C1 segment of cervical spinal cord (tissue), 14 donors: ENCODE data around the gene PPIB.
"Not testable (repeated sequence)": the region's sequence is repeated elsewhere in the genome, so short reads cannot be mapped to it uniquely, and the experiment has no call there.

Experiments
- DNase-seq, 14 donors: peaks; one replicate each; lab custom pipeline; 2025; lab: John Stamatoyannopoulos, UW

Gene PPIB

DNA sequence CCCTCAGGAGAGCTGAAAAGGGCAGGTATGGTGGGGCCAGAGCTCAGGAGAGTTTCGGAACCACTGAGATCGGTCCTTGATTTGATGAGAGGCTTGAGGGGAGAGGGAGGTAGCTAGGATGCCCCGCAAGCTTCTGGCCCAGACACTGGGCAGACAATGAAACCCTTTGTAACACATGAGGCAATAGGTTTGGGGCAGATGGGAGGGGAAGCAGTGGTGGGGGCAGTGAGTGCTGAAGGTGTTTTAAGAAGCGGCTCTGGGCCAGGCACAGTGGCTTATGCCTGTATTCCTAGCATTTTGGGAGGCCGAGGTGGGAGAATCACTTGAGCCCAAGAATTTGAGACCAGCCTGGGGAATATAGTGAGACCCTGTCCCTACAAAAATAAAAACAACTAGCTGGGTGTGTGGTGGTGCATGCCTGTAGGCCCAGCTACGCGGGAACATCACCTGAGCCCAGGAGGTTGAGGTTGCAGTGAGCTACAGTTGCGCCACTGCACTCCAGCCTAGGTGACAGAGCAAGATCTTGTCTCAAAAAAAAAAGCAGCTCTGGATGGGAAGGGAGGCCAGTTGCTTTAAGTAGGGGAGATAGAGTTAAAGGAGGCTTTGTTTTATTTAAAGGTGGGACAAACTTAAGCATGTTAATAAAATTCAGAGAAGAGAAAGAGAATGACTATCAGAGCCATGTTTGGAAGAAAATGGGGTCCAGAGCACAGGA is 20.9 kb downstream of the PPIB start:
- DNase-seq, result peak in 1 of 14 donors; percentile 27

DNA sequence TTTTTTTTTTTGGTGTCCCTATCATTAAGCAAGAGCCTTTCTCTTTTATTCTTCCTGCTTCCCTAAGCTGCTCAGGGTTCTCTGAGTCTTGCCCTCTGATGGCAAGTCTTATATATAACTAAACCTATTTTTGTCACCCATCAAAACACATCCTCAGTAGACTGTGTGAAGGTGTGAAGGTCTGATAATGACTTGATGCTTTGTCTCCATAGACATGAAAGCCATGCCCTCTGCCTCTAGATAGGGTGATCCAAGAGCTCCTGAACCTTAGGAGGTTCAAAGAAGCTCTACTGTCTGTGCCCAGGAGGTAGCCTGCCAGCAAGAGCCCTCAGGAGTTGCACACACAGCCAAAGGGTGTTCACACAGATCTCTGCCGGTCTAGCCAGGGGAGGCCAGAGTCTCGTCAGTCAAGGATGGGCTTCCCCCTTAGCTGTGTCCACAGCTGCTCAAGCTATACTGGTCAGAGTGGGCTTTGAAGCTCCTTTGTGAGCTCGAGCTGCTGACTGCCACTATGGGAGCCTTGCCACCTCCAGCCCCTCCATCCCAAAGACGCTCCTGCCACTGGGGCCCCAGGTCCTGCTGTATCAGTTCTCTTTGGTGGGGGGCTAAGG is 24.4 kb downstream of the PPIB start:
- DNase-seq, result no peak

DNA sequence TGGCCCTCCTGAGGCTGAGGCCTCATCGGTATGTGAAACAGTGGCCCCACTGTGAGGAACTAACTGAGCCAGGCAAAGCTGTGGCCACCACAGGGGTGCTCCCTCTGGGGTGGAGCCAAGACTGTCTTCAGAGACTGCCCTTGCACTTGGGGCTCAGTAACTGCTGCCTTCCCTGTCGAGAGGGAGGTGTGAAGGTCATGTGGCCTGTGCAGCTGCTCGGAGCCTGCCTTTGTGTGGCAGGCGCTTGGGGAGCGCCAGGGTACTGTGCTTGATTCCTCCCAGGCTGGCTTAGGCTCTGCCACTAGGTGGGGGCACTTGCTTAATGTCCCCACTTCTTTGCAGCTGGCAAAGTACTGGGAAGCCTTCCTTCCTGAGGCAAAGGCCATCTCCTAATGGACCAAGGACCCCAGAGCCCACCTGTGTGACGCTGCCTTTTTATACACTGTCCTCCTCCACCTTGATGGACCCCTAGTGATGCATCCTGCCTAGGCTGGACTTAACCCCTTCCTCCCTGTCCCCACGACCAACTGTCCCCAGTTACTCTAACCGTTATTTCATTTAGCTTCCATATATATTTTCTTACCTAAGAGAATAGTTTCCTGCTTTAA is 25.5 kb downstream of the PPIB start:
- peak in 8 of 14 donors; percentile 37 to 64 (median 46) for DNase-seq

DNA sequence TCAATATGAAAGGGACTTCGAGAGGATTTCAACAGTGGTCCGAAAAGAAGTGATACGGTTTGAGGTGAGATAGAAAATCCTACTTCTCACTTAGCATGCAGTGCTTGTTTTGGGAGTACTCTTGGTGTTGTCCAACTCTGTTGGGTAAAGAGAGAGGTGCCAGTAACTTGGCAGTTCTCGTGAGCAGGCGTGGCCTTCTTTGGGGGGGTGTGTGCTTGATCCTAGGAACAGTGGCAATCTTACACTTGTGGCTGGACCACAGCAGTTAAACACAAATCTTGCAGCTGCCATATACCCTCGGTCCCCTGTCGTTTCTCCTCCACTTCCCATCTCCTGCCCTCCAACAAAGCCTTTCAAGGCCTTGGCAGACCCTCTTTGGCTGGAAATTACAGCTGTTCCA is 26.5 kb downstream of the PPIB start:
- no peak for DNase-seq

DNA sequence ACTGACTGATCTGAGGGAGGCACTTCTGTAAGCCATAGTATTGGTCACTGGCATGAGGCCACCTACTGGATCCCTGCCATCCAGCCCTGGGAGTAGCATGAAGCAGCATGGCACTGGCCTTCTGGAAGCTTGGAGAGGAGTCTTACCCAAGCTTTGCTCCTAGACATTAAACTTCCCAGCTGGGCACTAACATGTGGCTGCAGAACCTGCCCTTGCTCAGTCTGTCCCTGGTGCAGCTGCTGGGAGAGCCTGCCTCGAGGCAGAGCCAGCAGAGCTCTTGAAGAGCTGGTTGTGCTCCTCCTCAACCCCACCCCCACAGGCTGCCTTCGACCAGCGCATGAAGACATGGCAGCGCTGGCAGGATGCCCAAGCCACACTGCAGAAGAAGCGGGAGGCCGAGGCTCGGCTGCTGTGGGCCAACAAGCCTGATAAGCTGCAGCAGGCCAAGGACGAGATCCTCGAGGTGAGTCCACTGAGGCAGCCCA is 28.4 kb downstream of the PPIB start:
- DNase-seq, result peak in 11 of 14 donors; percentile 22 to 83 (median 59)

DNA sequence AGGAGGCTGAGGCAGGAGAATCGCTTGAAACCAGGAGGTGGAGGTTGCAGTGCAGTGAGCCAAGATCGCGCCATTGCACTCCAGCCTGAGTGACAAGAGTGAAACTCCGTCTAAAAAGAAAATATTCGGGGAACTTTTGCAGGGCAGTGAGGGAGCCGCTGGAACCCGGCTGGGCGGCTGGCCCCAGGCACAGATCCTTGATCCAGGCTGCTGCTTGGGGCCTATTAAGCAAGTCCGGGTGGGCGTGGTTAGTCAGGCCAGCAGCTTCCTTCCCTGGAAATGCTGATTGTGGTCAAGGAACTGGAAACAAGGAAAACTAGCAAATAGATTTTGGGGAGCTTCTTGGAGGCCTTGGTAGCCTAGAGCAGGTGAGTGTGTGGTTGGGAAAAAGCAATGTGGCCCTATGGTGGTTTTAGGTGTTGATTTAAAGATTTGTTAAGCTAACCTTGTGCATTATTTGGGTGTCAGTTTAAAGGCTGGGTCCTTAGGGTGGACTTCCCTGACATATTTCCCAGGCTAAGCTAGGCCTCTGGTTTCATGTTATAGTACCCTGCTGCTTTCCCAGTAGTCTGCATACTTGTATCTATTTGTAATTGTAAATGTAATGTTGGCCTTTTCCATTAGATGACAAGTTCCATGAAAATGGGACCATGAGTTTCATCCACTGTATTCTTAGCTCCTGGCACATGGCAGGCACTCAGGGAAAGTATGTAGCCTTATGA is 29.0 kb downstream of the PPIB start:
- no peak for DNase-seq

DNA sequence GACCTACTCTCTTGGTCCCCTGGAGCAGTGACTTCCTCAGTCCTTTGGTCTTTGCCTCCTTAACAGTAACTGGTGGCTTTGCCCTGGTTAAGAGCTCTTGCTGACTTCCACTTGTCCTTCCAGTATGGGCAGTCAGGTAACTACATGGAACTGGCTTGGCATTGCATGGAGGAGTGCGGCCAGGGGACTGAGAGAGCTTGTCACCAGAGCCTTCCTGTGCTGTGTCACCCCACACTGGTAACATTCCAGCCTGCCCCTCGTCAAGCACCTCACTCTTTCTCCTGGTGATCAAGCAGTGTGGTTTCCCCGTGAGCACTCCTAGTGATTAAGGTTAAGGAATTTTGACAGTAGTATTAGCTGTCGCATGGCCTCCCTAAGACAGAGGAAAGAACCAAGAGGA is 30.6 kb downstream of the PPIB start:
- DNase-seq, result no peak

DNA sequence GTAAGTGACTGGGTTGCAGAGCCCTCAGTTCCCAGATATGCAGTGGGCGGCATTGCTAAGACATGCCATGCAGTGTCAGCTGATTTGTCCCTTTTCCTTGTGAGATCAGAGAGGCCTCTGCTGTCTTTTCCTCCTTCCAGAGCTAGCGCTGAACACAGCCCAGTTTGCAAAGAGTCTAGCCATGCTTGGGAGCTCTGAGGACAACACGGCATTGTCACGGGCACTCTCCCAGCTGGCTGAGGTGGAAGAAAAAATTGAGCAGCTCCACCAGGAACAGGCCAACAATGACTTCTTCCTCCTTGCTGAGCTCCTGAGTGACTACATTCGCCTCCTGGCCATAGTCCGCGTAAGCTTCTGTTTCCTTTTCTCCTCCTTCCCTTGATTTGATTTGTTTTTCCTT is 31.3 kb downstream of the PPIB start:
- peak in 7 of 14 donors; percentile 25 to 45 (median 28) for DNase-seq

DNA sequence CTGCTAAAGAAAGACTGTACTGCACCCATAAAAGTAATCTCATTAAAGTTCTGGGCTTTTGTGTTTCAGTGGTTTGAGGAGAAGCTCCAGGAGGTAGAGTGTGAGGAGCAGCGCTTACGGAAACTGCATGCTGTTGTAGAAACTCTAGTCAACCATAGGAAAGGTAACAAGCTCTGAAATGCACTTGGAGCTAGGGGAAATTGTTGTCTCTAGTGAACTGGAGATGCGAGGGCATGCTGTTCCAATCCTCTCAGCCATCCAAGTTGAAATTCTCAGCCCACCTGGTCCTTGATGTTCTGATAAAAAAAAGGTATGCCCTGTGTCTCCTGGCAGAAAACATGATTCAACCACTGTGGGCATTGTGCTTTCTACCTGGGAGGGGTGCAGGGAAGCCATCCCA is 32.7 kb downstream of the PPIB start:
- DNase-seq, result no peak

DNA sequence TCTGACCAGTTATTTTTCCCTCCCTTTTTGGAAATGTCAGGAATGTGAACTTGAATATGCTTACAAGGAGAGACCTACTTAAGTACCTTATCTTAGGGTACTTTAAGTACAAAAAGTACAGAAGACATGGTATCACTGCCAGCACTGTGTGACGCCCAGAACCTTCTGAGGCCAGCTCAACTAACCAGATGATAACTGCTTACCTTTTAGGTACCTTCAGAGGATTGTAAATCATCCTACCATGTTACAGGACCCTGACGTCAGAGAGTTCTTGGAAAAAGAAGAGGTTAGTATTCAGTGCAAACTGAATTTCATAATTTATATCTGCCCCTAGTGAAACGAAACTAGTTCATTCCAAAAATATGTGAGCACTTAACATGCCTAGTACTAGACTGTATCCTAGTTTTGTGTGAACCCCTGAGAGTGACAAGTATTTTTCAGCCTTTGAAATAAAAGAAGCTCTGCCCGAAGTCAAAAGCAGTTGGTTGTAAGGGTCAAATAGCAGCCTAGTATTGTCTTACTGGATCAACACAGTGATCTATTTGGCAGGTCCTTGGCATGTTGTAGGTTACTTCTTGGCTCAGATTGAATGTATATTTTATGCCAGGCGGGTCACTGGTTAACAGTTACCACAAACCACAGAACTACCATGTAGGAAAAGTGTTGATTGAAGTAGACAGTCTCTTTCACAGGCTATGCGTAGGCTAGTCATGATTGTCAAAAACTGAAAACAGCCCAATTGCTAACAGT is 35.1 kb downstream of the PPIB start:
- DNase-seq, result no peak

DNA sequence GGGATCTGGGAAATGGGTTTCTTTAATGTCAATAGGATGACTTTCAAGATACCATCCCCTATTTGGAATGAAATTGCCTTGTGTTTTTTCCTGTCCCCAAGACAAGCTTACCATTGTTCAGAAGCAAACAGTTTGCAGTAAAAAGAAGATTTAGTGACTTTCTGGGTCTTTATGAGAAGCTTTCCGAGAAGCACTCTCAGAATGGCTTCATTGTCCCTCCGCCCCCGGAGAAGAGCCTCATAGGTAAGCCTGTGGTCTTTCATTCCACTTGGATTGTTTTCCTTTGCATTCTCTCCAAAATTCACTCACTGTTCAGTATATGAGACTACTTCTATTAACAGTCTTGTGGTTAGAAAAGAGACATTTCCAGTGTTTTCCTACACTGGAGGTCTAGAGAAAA is 36.8 kb downstream of the PPIB start:
- DNase-seq, result no peak

DNA sequence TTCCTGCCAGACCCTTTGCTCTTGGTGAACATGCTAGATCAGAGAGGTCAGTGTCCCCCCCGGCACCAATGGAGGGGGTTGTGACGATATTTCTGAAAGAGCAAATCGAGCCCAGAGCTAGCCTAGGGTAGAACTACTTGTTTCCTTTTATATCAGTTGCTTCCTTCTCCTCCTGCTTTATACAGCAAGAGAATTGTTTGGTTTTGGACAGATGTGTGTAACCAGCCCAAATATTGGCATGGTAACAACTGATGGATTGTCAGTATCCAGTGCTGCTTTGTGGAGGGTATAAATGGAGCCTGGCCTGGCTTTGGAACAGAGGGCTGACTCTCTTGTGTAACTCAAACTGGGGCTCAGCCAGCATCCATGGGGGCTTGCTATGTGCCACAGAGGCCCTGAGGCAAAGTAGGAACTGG is 39.9 kb downstream of the PPIB start:
- peak in 12 of 14 donors; percentile 23 to 87 (median 76) for DNase-seq

DNA sequence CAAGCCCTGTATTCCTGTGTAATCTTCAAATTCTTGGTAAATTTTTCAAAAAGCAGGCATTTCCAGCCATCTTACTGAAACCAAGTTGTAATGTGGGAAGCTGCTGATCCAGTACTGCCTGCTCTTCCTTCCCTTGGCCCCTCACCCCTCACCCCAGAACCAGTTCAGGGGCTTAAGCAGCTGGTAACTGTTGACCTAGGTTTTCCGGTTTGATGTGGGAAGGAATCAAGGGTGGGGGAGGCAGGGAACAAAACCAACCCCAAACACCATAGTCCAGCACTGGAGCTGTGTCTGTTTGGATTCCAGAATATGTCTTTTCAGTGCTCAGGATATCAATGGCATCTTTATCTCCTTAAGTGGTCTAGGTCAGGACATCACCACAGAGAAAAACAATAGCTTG is 40.4 kb downstream of the PPIB start:
- DNase-seq, result peak in 5 of 14 donors; percentile 44 to 65 (median 53)

DNA sequence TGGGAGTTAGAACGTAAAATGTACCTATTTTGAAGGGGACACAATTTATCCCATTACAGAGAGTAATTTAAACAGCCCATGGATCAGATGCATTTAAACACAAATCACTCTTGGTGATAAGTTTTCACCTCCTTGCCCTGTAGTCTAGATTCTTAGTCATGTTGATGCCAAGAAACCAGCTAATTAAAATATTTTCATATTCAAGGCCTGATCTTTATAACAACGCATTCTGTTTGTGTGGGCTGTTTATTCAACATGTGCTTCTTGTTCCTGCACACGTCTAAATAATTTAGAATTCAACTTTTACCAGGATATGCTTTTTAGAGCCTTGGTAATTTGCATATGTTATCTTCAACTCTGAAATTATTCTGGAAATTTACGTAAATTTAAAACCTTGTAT is 41.2 kb downstream of the PPIB start:
- DNase-seq, result no peak

DNA sequence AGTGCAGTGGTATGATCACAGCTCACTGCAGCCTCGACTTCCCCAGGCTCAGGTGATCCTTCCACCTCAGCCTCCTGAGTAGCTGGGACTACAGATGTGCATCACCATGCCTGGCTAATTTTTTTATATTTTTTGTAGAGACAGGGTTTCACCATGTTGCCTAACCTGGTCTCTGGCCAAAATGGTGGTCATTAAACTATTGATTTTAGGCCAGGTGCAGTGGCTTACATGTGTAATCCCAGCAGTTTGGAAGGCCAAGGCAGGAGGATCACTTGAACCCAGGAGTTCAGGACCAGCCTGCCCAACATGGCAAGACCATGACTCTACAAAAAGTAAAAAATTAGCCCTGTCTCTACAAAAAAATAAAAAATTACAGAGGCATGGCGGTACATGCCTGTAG is 42.5 kb downstream of the PPIB start:
- DNase-seq, result not testable (repeated sequence)

DNA sequence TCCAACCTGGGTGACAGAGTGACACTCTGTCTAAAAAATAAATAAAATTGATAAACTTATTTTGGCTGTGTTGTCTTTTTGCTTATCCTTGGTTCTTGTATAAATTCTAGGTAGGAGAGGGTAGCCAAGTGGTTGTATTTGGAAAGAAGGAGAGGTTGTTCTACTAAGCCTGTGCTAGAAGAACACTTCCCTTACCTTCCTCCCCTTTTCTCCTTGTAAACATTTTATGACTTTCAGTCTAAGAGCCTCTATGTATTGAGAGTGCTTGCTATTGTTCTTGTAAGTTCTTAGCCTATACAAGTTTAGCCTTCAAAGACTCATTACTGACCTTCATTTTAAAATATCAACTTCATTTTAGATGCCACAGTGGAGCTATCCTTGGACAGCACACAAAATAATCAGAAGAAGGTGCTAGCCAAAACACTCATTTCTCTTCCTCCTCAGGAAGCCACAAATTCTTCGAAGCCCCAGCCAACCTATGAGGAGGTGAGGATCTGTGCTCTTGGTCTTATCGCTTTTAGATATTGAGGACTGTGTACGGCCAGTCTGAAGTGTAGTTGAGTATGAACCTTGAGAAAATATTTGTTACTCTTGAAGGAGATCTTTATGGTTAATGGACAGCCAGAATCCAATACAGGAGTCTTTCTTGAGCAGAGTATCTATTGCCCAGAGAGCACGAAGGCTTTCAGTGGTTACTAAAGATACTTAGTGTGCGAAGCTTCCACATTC is 44.9 kb downstream of the PPIB start:
- no peak for DNase-seq

DNA sequence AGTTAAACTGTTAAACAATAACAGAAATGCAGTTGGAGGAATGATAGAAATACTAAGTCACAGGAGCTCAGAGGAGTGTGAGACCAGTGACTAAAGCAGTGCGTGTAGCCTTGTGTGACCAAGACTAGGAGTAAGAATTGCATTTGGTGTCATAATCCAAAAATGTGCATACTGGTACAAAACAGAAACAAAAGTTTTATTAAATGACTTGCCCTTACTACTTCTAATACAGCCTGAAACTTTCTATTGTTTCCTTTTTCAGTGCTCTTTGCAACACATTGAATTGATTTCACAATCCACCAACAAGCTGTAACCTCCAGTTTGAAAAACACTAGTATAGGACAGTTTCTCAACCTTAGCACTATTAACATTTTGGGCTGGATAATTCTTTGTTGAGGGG is 49.9 kb downstream of the PPIB start:
- DNase-seq, result no peak

DNA sequence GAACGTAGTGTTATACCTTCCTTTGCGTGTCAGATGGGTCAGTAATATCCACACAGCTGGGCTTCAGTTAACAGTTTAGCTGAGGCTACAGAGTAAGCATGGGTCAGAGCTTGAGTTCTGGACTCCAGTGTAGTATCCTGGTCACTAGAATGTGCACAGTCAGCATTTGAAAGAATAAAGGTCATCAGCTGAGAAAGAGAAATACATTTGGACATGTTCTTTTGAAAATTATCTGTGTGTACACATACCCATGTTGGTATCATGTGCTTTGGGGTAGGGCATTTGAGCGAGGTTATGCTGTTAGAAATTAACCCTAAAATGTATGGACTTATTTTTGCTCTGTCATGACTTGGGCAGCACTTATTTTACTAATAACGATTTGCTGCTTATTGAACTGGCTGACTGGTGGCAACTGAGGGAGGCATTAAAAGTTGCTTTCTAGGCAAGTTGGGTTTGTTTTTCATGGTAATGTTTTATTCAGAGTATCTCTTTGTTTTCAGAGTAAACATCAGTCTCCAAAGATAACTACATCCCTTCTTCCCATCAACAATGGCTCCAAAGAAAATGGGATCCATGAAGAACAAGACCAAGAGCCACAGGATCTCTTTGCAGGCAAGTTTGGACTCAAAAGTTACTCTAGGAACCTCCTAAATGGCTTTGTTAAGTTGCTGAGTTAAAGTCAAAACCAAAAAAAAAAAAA is 50.6 kb downstream of the PPIB start:
- DNase-seq, result no peak

DNA sequence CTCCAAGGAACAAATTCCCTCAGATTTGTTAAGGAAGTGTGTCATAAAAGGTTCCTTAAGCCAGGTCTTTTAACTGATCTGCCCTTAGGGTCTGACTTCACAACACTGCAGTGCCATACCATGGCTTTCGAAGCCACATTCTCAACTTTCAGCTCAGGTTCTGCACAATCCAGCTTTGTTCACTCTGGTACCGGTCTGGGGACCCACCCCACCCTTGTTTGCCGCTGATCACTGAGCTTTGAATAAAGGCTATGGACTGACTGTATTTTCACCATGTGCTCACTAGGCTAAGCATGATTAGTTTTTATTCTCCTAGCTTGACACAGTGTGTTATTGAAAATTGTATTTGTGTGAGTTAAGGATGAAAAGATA is 51.2 kb downstream of the PPIB start:
- peak in 1 of 14 donors; percentile 8 for DNase-seq
